ENCODE data around the gene CLDN9. TPM values are rescaled to one million over a fixed set of nuclear protein-coding genes. Genes with fewer than 3 reads are reported as not detected.
A peak's percentile ranks its signal among the peaks of the same experiment; 100 is the strongest.
"Not testable (repeated sequence)": the region's sequence is repeated elsewhere in the genome, so short reads cannot be mapped to it uniquely, and the experiment has no call there.

CLDN9 gene
- total RNA-seq, 1 experiment from 2014 or later: not detected

- no peak for DNase-seq (ENCODE audit: low read depth)
Observed at GRCh38 chr16:3054965-3055733, 42.4 kb downstream of the CLDN9 start.

- not testable (repeated sequence) for DNase-seq (ENCODE audit: low read depth)
Observed at GRCh38 chr16:3055734-3056115, 43.0 kb downstream of the CLDN9 start.

DNA sequence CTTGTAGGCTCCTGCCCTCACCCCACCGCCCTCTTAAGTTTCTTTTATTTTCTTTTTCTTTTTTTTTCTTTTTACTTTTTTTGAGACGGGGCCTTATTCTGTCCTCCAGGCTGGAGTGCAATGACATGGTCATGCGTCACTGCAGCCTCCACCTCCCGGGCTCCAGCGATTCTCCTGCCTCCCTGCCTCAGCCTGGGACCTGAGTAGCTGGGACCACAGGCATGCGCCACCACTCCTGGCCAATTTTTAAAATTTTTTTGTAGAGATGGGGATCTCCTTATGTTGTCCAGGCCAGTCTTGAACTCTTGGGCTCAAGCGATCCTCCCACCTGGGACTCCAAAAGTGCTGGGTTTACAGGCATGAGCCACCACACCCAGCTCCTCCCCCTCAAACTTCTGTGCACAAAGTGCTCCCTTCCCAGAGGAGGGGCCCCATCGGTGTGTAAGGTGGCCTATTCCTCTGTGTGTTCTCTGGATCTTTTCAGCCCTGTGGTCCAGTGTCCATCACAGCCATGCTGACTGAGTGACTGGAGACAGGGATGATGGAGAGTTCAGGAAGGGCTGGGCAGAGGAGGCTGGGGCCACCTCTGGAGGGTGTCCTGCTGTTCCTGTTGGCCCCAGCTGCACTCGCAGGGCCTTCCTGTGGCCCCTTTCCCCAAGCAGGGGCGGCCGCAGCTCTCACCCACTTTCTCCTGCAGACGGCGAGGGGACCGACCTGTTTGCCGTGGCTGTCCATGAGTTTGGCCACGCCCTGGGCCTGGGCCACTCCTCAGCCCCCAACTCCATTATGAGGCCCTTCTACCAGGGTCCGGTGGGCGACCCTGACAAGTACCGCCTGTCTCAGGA is 43.8 kb downstream of the CLDN9 start:
- no peak for DNase-seq (ENCODE audit: low read depth)

- no peak for DNase-seq (ENCODE audit: low read depth)
Observed at GRCh38 chr16:3057181-3058138, 44.7 kb downstream of the CLDN9 start.

GRCh38 chr16:3058139-3059030 is 45.7 kb downstream of the CLDN9 start:
- DNase-seq (ENCODE audit: low read depth): peak; percentile 21

DNA sequence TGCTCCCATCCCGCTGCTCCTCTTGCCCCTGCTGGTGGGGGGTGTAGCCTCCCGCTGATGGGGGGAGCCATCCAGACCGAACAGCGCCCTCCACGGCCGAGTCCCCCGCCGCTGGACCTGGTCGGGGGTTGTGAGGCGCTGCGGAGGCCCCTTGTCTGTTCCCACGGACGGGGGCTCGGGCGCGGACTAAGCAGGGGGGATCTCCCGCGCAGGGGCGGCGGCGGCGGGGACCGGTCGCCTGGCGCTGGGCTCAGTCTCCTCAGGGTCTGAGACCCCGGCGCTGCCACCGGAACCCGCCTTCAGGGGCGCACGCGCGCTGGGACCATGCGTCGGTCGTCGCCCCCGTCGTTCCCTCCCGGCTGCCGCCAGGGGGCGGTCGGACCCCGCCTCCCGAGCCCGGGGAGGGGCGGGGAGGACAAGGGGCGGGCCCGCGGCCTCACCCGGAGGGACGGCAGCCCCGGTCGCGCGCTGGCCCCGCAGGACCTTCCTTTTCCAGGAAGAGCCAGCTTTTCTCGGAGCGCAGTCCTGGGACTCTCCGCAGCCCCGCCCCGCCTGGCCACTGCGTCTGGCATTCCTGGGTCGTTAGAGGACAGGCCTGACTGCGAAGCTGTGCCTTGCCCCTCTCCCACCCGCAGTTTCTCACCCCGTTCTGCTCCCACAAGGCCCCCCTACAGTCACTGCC is 46.5 kb downstream of the CLDN9 start:
- peak; percentile 79 for DNase-seq (ENCODE audit: low read depth)

GRCh38 chr16:3059723-3060242 is 47.1 kb downstream of the CLDN9 start:
- no peak for DNase-seq (ENCODE audit: low read depth)

GRCh38 chr16:3060339-3061127 is 47.8 kb downstream of the CLDN9 start:
- peak; percentile 55 for DNase-seq (ENCODE audit: low read depth)

- DNase-seq (ENCODE audit: low read depth): no peak
Observed at GRCh38 chr16:3062553-3062952, 49.8 kb downstream of the CLDN9 start.

GRCh38 chr16:3063625-3064386 is 51.1 kb downstream of the CLDN9 start:
- DNase-seq (ENCODE audit: low read depth): no peak

Other genes with a start within 250 kb of the CLDN9 start
- gene ELOB, start 235.6 kb upstream of the CLDN9 start, total RNA-seq (2014; rRNA removed): 454 and 1,311 TPM in 2 replicates
- gene PRSS33, start 225.4 kb upstream of the CLDN9 start, total RNA-seq (2014; rRNA removed): not detected in 2 replicates
- not detected in 2 replicates for gene PRSS41, start 214.5 kb upstream of the CLDN9 start, total RNA-seq (2014; rRNA removed)
- not detected in 2 replicates for gene PRSS21, start 195.7 kb upstream of the CLDN9 start, total RNA-seq (2014; rRNA removed)
- not detected in 2 replicates for gene ZG16B, start 182.6 kb upstream of the CLDN9 start, total RNA-seq (2014; rRNA removed)
- gene PRSS22, start 154.8 kb upstream of the CLDN9 start, total RNA-seq (2014; rRNA removed): not detected in 2 replicates
- gene FLYWCH2, start 129.7 kb upstream of the CLDN9 start, total RNA-seq (2014; rRNA removed): 70.2 and 79.7 TPM in 2 replicates
- gene FLYWCH1, start 101.0 kb upstream of the CLDN9 start, total RNA-seq (2014; rRNA removed): 38.6 and 43.4 TPM in 2 replicates
- gene KREMEN2, start 48.6 kb upstream of the CLDN9 start, total RNA-seq (2014; rRNA removed): 1.5 and 1.7 TPM in 2 replicates
- gene PAQR4, start 43.6 kb upstream of the CLDN9 start, total RNA-seq (2014; rRNA removed): 32.1 and 35.3 TPM in 2 replicates
- 73.1 and 91.4 TPM in 2 replicates for gene PKMYT1, start 32.5 kb upstream of the CLDN9 start, total RNA-seq (2014; rRNA removed)
- 0.06 TPM in 2 replicates for gene CLDN6, start 5.3 kb downstream of the CLDN9 start, total RNA-seq (2014; rRNA removed)
- gene TNFRSF12A, start 7.4 kb downstream of the CLDN9 start, total RNA-seq (2014; rRNA removed): 574 and 676 TPM in 2 replicates
- gene HCFC1R1, start 11.0 kb downstream of the CLDN9 start, total RNA-seq (2014; rRNA removed): 20.6 and 28.1 TPM in 2 replicates
- 18.0 and 18.7 TPM in 2 replicates for gene THOC6, start 11.1 kb downstream of the CLDN9 start, total RNA-seq (2014; rRNA removed)
- gene BICDL2, start 24.0 kb downstream of the CLDN9 start, total RNA-seq (2014; rRNA removed): not detected in 2 replicates
- 0.06 and 0.11 TPM in 2 replicates for gene MMP25, start 33.6 kb downstream of the CLDN9 start, total RNA-seq (2014; rRNA removed)
- gene IL32, start 52.7 kb downstream of the CLDN9 start, total RNA-seq (2014; rRNA removed): 9.6 and 12.3 TPM in 2 replicates
- gene ZSCAN10, start 86.4 kb downstream of the CLDN9 start, total RNA-seq (2014; rRNA removed): not detected in 2 replicates
- gene ZNF205, start 99.7 kb downstream of the CLDN9 start, total RNA-seq (2014; rRNA removed): 17.0 and 19.2 TPM in 2 replicates
- gene ZNF213, start 122.1 kb downstream of the CLDN9 start, total RNA-seq (2014; rRNA removed): 4.6 and 4.7 TPM in 2 replicates
- not detected in 2 replicates for gene OR1F1, start 175.3 kb downstream of the CLDN9 start, total RNA-seq (2014; rRNA removed)
- 10.4 and 11.9 TPM in 2 replicates for gene ZNF200, start 222.2 kb downstream of the CLDN9 start, total RNA-seq (2014; rRNA removed)
- 0.06 TPM in 1 of 2 replicates, not detected in the other for gene MEFV, start 243.7 kb downstream of the CLDN9 start, total RNA-seq (2014; rRNA removed)